ENCODE results near the gene TOX2.

DNA sequence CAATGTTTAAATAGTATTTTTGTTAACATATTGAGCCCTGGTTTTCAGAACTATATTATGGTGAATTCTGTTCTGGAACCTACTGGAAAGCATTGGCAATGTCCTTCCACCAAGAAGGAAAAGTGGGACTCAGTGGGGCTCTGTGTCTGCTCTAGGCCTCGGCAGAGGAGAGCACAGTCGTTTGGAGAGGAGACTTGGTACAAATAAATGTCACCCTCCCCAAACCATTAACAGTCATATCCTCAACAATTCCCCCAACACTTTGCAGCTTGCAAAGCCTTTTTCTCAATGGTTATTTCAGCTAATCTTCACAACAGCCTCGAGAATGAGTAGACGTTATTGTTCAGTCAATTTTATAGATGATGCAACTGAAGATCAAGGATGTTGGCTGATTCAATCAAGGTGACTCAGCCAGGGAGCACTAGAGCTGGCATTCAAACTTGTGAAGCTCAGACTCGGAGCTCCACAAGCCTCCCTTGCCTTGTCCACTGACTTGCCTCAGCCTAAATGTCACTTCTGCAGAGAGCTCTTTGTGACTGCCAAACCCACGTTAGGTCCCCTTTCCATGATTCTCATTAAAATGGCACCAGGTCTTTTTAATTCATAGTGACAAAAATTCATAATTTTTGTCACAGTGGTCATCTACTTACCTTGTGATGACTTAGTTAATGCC lies 60.6 kb downstream of the TOX2 start:
- TF ChIP-seq, protein P1, sequence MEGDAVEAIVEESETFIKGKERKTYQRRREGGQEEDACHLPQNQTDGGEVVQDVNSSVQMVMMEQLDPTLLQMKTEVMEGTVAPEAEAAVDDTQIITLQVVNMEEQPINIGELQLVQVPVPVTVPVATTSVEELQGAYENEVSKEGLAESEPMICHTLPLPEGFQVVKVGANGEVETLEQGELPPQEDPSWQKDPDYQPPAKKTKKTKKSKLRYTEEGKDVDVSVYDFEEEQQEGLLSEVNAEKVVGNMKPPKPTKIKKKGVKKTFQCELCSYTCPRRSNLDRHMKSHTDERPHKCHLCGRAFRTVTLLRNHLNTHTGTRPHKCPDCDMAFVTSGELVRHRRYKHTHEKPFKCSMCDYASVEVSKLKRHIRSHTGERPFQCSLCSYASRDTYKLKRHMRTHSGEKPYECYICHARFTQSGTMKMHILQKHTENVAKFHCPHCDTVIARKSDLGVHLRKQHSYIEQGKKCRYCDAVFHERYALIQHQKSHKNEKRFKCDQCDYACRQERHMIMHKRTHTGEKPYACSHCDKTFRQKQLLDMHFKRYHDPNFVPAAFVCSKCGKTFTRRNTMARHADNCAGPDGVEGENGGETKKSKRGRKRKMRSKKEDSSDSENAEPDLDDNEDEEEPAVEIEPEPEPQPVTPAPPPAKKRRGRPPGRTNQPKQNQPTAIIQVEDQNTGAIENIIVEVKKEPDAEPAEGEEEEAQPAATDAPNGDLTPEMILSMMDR (conservative IDR thresholded peaks at IDR 0.05 in 1 of 2, IDR thresholded peaks at IDR 0.05 in 1 of 2; ENCODE audit: extremely low read depth in 1 of 2, insufficient read depth in 1 of 2, low read depth in 1 of 2, low read length in 2 of 2) = no peak
- no peak for TF ChIP-seq EZH2 (IDR thresholded peaks at IDR 0.05; ENCODE audit: borderline replicate concordance, low read length)

Data from mammary epithelial cell (primary cell).